GM21825 (cell line): ENCODE results near the gene CCDC61.

Experiments used
- ATAC-seq: cut with Tn5 transposase; IDR thresholded peaks from one replicate; pipeline ENCODE4 v1.9.1; 2021; ENCODE audit warnings: mild to moderate bottlenecking, moderate library complexity; ENCODE audit not compliant: unreplicated experiment

Gene CCDC61

DNA sequence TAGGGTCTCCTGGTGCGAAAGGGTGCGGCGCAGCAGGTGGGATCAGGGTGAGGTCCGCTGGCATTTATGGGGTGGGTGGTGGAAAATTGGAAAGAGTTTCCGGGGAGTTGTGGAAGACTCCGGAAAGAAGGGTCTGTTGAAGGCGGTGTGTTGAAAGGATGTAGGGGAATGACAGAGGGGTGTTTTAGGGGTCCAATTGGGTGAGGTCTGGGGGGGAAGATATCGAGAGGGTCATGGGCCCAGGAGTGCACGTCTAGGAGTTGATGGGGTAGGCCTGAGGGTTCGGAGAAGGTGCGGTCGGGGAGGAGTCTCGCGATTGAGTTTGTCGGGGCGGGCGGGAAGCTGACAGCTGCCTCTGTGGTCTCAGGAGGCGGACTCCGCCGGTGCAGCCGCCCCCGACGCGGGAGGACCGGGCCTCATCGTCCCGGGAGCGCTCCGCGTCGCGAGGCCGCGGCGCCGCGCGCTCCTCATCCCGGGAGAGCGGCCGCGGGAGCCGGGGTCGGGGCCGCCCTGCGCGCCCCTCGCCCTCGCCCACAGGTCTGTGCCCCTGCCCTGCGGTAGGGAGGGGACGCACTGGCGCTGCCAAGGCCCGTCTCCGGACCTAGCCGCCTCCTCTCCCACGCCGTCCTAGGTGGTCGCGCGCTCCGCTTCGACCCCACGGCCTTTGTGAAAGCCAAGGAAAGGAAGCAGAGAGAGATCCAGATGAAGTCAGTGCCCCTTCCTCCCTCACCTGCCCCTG, 20.6 kb downstream of the CCDC61 start:
- ATAC-seq: no peak

DNA sequence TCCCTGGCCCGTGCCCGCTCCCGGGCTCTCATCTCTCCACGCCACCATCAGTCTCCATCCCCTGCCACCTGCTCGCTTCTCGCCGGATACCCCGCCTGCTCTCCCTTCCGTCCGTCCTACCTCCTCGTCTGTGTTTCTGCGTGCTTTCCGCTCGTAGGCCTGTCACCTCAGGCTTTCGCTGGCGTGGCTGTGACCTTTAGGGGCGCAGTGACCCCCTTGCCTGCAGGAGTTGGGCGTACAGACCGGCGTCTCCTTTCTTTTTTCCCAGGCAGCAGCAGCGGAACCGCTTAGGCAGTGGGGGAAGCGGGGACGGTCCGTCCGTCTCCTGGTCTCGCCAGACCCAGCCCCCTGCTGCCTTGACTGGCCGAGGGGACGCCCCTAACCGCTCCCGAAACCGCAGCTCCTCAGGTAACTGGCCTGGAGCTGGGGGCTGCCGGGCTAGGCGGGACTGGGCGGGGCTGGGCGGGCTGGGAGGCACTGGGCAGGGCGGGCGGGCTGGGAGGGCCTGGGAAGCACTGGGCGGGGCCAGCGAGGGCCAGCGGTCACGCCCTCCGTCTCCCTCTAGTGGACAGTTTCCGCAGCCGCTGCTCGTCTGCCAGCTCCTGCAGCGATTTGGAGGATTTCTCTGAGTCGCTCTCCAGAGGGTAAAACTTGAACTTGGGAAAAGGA, 21.3 kb downstream of the CCDC61 start:
- ATAC-seq: peak; percentile 60

DNA sequence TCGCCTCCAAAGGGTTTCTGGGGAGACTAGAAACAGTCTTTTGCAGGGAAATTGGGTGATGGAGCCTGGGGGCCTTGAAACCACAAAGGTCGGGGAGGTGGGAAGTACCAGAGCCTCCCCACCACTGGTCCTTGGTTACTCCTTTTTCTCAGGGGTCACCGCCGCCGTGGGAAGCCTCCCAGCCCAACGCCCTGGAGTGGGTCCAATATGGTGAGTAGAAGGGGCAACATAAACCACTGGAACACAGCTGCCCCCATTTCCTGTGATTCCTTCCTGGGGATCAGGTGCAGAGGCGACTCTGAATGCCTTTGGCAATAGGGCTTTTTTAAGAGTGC, 21.8 kb downstream of the CCDC61 start:
- no peak for ATAC-seq

DNA sequence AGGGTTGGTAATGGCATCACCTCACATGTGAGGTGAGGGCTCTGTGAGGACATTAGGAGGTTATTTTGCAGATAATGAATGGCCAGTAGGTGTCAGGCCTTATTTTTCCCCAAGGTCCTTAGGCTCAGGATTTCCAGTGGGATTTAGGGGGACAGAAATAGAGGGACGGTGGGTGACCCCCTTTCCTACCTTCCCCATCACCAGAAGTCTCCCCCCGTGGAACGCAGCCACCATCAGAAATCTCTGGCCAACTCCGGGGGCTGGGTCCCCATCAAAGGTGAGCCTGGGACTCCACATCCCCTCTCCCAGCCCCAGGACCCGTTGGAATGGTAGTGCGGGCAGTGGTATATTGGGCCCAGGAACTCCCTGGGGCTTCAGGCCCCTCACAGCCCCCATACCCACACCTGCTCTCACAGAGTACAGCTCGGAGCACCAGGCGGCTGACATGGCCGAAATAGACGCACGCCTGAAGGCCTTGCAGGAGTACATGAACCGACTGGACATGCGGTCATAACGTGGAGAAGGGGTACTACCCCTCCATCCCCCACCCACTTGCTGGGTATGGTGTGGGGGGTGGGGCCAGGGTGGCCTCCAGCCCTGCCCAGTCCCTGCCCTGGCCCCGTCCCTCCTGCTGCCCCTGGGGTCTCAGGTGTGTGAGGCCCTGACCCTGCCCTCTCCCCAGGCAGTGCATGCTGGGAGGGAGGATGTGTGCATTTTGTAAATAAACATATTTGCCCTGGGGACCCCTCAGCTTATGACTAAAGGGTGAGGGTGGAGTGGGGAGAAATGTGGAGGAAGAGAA, 22.8 kb downstream of the CCDC61 start:
- ATAC-seq: no peak

DNA sequence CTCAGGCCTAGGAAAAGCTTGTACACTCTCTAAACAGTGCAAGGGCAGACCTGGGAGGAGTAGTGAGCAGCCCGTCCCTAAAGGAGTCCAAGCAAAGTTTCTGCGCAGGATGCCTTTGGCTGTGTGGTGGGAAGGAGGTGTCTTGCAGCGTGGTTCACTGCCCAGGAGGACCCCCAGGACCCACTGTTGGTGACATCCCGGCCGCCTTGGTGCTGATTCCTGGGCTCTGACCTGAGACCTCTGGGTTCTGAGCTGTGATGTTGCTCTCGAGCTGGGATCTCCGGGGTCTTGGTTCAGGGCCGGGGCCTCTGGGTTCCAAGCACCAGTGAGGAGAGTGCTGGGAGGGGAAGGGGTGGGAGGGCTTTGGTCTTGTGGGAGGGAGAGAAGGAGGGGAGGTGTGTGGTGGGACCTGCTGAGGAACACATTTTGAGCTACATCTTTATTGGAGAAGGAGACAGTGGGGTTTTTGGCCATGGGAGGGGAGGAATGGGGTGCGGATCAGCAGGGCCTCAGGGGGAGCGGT, 23.5 kb downstream of the CCDC61 start:
- no peak for ATAC-seq

DNA sequence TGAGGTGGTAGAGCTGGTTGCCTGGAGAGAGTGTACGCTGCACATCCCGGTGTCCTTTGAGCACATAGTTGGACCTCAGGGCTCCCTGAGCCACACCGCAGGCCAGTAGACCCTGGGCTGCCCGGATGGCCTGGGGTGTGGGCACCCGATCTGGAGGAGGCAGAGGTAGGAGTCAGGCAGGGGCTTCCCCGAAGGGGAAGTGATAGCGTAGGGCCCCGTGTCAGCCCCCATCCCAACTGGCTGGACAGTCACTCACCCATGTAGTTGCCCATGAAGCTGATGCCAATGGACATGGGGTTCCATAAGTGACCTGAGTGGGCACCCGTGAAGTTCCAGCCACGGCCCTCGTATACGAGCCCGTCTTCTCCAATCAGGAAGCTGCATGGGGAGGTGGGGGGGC, 24.0 kb downstream of the CCDC61 start:
- no peak for ATAC-seq

DNA sequence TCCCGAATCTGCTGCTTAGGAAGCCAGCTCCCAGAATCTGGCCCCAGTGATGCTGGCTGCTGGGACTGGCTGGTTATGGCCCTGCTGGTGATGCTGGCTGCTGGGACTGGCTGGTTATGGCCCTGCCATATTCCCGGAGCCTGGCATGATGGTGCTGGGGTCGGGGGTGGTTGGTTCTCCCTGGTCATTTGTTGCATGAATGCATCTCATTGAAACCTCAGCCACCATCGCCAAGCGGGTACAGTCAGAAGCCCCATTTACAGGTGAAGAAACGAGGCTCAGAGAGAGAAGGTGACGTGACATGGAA, 25.5 kb downstream of the CCDC61 start:
- no peak for ATAC-seq

DNA sequence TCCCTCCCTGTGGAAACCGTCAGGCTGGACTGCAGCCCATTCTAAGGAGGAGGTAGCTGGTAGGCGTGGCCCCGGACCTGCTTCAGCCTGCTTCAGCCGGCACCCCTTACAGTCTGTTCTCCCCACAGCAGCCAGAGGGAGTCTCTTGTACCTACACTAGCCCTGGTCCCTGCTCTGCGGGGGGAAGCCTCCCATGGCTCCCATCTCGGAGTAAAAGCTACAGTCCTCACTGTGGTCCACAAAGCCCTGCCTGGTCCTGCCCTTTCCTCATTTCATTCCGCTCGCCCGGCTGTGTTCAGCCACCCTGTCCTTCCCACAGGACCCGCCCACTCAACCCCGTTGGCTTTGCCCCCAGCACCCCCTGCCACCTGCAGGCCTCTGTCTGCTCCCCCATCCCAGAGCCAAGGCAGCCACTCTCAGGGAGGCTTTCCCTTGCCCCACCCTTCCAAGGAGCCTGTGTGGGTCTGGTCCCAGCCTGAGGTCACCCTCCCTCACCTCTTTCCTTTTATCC, 26.3 kb downstream of the CCDC61 start:
- no peak for ATAC-seq

DNA sequence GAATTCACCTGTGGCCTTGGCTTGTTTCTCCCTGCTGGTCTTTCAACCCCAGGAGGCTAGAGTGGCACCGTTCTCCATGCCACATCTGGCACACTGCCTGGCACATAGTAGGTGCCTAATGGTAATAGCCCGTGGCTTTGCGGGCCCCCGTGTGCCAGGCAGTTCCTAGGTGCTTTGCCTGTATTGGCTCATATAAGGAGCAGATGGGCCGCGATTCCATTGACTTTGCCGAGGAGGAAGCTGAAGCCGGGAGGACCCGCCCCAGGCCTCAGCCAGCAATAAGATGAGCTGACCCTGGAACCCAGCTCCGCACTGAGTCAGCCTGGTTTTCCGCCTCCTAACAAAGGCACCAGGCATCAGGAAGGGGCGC, 26.8 kb downstream of the CCDC61 start:
- ATAC-seq: no peak

DNA sequence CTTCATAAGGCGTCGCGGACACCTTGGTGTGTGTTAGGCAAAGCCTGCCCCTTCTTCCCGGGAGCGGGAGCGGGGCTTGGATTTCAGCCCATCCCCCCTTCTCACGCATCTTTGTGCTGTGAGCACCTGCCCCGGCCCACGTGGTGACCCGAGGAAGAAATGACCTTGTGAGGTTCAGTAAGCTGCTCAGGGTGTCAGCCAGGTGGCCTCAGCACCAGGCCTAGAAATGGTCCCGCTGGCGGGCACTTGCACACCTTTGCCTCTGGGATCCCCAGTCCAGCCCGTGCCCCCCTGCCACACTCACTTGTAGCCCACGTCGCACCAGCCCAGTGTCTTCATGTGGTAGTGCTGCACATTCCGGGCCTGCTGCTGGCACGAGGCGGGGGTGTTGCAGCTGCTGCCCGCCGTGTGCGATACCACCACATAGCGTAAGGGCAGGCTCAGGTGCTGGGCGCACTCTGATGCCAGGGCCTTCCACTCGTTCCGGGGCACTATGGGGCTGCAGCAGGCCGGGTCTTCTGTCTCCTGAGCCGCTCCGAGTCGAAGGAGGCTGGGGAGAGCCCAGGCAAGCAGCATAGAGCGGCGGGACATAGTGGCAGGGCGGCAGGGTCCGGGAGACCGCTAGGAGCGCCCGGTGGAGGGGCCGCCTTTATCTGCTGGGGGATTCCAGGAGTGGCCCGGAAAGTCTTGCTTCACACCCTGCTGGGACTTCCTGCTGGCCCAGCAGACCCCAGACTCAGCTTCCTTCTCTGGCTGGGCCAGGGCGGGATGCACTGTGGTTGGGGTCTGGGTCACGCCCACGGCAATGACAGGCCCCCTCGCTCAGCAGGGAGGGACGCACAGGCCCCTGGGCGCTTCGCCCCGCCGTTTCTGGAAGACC, 27.4 kb downstream of the CCDC61 start, which contains the start of gene PGLYRP1:
PGLYRP1 (minus strand) TSS at position 623 of the 880 bp plus-strand sequence; CDS start at position 591, 32 bp downstream.
- no peak for ATAC-seq

DNA sequence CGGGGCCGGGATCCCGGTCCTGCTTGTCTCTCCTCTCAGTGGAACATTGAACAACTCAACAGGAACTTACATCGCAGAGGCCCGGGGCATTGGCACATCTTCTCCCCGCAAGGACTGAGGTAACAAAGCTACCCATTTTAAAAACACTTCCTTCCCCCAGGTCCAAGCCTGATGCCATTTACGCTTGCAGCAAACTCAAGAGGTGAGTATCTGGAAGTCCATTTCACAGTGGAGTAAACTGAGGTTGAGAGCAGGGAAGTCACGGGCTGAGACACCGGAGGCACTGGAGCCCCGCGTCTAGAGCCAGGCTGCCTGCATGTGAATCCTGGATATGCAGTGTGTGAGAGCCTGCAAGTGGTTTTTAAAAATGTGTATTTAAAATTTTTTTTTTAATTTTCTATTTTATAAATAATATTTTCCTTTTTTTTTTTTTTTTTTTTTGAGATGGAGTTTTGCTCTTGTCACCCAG, 28.1 kb downstream of the CCDC61 start:
- no peak for ATAC-seq

DNA sequence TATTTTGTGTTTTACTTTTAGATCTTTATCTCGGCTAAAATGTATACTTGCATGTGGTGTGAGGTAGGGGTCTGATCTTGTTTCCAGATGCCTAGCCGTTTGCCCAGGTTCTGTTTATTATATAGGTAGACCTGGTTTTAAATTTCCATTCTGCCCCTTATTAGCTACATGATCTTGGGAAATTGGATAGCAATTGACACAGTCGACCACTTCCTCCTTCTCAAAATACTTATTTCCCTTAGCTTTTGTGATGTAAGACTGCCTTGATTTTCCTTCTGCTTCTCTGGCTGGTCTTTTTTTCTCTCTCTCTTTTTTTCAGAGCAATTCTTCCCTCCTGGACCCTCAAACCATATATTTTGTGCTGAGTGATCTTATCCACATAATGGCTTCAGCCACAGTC, 30.6 kb downstream of the CCDC61 start:
- ATAC-seq: no peak

DNA sequence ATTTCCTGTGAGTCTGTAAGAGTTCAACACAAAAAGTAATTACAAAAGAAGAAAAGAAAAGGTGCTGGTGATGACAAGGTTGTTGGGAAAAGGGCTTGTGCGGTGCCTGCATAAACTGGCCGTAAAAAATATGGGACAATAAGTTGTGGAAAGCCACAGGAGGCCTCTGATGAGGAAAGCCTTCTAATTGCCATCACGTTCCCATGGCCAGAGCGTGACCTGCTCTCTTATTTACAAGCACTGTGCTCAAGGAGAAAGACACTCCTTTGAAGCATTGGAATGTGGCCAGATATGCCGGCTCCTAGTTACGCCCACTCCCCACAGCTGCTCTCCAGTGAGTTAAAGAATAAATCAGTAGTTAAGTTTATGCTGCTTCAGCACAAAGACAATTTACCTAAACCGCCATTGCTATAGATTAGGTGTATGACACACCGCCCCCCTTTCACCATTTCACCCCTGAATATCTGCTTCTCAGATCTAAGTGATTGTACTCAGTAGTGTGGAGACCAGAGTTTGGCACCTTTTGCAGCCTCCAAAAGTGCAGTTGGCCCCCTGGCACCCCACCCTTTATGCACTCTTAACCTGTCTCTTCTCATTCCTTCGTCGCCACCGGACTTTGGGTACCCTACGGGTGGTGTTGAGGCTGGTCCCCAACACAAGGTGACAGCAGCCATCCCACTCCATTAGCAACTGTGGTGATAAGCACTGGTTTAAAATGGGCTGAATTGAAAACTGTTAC, 35.7 kb downstream of the CCDC61 start:
- no peak for ATAC-seq

DNA sequence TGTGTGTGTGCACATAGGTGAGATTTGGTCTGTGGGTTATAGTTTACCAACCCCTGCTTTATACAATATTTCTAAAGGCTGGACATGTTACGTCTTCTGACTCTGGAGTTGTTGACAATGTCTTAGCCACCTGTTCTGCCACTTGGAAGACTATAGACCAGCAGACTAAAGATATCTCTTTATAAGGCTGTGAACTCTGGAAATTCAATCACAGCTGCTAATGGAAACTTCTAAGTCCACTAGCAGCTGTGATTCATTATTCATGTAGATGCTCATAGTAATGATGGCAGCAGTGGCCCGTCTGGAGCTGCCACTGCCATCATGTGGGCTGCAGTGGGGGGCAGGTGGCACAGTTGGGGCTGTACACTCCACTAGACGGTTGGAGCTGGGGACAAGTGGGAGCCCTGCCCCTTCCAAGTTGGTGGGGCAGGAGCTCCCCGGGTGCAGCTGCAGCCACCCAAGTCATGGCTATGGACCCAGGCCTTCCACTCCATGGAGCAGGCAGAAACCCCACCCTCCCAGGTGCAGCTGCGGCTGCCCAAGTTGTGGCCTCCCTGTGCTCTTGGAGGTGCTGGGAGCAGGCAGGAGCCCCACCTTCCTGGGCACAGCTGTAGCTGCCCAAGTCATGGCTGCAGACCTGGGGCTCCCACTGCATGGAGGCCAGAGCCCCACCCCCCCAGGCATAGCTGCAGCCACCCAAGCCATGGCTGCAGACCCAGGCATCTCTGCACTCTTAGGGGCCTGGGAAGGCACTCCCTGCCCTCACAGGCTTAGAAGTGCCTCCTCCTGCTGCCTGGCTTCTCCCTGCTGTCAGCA, 36.7 kb downstream of the CCDC61 start:
- no peak for ATAC-seq

DNA sequence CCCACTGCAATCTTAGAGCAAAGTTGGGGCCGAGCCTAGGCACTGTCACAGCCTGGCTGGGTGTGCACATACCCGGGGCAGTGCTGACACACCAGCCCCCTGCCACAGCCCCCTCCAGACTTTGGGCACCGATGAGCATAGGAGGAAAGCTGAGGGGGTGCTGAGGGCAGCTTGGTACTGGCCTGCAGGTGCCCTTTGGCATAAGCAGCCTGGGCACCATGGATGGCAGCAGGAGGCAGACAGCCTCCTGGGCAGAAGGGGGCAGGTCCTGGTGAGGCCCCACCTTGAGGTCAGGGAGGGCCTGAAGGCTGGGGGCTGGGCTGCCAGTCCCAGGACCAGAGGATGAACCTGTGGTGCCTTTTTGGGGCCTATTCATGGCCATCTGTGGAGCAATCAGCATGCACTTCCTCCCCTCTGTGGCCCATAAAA, 37.3 kb downstream of the CCDC61 start:
- no peak for ATAC-seq

DNA sequence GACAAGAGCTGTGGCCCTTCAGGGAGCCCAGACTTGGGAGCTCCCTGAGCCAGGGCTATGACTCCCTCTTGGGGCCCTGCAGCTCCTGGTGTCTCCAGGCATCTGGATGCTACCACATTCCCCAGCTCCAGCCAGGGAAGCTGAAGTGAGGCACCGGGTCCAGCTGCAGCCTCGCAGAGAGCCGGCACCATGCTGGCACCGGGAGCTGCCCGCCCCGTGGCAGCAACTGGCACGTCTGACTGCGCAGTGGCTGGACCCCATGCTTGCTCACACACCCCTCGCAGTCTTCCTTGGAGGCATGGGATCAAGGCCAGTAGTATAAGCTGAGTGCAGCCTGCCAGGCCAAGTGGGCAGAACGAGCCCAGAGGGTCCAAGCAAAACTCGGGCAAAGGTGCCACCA, 38.1 kb downstream of the CCDC61 start:
- no peak for ATAC-seq

DNA sequence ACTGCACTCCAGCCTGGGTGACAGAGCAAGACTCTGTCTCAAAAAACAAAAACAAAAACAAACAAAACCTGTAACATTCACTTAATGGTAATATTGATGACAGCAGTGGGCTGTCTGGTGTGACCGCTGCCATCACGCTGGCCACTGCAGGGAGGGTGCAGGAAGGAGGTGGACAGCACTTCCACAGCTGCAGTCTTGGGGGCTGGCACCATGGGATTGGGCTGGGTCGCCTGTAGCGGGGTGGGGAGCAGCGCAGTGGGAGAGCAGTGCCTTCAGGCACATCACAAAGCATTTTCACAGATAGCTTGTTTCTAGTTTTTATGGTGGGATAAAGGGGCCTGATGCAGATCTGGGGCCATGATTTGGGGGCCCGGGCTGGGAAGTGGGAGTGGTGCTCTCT, 40.3 kb downstream of the CCDC61 start:
- ATAC-seq: no peak

DNA sequence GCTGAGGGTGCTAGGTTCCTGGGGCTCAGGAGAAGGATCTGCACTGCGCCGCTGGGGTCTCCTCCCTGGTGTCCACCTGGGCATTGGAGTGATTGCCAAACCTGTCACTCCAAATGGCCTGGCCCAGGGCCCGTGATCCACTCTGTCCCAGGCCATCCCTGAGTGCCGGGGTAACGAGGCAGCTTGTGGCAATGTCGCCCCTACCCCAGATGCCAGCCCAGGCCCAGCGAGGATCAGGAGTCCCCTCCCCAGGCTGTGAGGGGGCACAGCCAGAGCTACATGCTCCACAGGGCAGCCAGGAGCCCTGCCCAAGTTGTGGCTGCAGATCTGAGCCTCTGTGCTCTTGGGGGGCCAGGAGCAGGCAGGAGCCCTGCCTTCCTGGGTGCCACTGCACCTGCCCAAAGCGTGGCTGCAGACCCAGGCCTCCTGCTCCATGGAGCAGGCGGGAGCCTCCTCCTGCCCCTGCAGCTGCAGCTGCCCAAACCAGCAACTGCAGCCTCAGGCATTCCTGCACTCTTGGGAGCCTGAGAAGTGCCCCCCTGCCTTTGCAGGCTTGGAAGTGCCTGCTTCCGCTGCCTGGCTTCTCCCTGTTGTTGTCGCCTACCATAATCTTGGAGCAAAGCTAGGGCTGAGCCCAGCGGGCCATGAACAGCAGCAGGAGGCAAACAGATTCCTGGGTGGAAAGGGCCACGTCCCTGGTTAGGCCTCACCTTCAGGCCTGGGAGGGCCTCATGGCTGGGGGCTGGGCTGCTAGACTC, 40.9 kb downstream of the CCDC61 start:
- ATAC-seq: no peak
